NCI-H69 (cell line): ENCODE results near the gene OLFM3.

Source experiments
- DNase-seq: peaks from one replicate; lab custom pipeline; 2025; lab: John Stamatoyannopoulos, UW

Gene OLFM3

GRCh38 chr1:101849356-101849755, 147.4 kb downstream of the OLFM3 start:
- DNase-seq, result no peak

DNA sequence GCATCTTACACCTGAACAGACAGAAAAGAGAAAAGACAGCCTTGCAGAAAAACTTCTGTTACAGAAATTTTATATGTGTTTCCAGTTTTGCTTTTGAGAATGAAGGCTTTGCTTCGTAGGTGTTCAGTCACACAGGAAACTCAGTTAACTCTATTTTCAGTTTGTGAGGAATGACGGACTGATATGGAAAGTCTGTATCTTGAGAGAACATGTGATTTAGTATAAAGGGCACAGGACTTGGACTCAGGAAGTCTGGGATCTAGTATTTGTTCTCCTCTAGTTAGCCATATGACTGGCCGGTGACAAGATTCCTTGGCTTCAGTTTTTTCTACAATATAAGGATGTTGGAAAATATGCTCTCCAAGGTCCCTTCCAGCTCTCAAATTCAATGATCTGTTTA, 149.1 kb downstream of the OLFM3 start:
- peak; percentile 21 for DNase-seq

DNA sequence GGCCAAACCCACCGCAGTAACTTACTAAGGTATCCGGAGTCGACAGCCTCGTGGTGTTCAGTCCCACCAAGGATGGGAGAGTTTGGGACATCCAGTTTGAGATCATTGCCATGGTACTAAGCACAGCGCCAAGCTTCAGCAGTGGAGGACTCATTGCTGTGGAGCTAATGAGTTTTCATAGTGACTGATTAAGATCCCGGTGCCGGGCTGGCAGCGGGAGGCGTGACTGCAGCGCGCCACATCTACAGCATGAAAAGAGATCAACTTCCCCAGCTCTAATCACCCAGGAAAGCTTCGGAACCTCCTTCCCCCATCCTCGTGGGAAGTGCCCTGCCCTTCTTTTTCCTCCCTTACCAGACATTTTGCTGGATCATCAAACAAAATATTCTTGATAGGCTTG, 149.9 kb downstream of the OLFM3 start:
- DNase-seq, result peak; percentile 80

- DNase-seq, result no peak
Measured at GRCh38 chr1:101843160-101843559, 153.6 kb downstream of the OLFM3 start.

DNA sequence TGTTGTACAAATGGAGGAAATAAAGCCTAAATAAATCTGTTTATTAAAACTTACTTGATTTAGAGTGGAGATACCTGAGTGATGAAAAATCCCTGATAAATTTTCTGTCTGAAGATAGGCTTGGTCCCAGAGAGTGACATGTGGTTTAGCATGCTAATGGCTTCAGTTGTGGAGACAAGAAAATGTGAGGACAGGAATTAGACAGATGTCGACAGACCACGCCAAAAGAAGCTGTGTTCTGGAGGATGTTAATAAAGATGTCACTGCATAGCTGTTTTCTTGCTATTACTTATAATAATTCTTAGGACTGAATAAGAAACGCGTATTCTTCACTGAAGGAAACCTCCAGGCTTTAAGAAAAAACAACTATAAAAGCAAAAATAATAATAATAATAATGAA, 154.9 kb downstream of the OLFM3 start:
- DNase-seq, result no peak

GRCh38 chr1:101835988-101836387, 160.7 kb downstream of the OLFM3 start:
- DNase-seq, result no peak

DNA sequence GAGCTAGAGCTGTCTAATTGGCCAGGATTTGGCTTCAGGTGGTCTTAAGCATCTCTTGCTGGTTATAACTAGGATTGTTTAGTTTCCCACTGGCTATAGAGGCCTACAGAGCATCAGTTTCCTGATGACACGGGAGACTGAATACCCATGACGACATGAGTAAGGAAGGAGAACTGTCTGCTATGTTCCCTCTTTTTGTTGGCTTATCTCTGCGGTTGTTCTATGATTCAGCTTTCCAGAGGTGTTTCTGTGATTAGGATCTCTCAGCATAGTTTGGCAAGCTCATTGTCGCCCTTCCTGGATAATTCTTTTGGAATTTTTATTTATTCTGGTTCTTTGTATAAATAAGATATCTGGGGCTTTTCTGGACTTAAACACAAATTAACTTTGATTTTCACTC, 163.4 kb downstream of the OLFM3 start:
- DNase-seq, result no peak

DNA sequence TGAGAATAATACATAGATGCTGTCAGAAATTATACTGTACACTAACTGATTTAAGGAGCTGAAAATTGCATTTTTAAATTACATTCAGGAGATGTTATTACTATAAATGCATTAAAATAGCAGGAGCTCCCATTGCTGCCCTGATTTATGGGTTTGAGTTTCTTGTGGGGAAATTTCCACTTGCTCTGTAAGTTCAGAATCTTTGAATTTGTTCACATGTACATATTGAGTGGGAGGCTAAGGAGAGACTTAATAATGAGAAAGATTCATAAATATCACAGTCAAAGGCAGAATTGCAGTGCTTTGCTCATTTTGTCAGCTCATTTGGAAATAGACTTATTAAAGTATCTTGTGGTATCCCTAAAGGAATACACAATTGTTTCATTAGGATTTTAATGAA, 170.3 kb downstream of the OLFM3 start:
- no peak for DNase-seq

- DNase-seq, result peak; percentile 70
Measured at GRCh38 chr1:101820071-101820470, 176.7 kb downstream of the OLFM3 start.

DNA sequence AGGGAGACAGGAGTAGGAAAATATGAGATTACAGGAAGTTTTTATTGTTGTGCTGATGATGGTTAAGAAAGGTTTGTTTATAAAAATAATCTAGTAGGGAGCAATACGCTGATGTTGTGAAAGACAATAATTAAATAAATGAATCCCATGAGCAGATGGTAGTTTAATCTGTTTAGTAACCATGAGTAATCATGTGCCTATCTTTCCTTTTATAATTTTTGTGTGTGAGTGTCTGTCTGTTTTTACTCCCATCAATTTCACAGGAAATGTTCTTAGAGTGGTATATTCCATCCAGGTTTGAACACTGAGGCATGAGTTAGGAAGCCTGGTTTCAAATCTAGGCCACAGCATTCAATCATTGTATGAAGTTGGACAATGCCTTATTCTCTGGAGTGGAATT, 180.5 kb downstream of the OLFM3 start:
- peak; percentile 8 for DNase-seq

DNA sequence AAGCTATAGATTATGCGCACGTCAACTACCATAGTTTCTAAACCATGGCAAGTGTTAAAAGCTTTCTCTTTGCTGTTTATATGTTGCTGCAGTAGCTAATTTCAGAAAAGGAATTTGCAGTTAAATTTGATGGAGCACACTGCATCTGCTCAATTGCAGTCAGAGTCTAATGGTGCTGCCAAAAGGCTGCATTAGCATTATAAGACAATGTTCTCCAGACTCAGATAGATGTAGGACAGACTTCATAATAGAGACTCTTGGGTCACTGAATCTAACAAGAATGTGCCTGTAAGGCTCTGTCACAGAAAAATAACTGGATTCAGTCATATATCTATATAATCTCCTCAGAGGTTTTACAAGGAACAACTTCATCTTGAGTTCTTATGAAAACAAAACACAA, 198.3 kb downstream of the OLFM3 start:
- DNase-seq, result no peak

- no peak for DNase-seq
Measured at GRCh38 chr1:101797722-101798121, 199.0 kb downstream of the OLFM3 start.

- peak; percentile 92 for DNase-seq
Measured at GRCh38 chr1:101781201-101781831, 215.4 kb downstream of the OLFM3 start.

DNA sequence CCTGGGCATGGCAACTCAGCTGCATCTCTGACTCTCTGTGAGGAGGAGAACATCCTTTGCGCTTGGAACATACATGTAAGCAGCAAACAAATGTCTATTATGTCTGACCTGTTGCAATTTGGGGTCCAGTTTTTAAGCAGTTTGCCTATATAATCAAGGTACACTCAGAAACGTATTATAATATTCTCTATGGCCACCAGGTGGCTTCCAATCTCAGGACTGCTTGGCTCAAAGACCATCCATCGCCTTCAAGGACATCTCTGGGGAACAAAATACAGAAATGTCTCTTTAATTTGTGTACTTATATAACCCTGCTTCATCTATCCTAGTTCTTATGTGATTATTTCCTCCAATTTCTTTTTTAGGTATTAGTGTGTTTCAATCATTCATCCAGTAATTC, 227.2 kb downstream of the OLFM3 start:
- DNase-seq, result peak; percentile 45

DNA sequence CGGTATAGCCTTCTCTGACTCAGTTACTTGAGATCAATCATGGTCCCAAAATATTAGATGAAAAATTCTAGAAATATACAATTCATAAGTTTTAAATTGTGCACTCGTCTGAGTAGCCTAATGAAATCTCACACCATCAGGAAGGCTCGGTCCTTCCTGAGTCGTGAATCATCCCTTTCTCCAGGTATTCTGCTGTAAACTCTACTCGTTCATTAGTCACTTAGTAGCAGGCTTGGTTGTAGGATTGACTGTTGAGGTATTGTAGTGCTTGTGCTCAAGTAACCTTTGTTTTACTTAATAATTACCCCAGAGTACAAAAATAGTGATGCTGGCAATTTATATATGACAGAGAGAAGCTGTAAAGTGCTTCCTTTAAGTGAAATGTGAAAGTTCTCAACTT, 238.7 kb downstream of the OLFM3 start:
- no peak for DNase-seq

- no peak for DNase-seq
Measured at GRCh38 chr1:101756411-101756810, 240.3 kb downstream of the OLFM3 start.
